ENCODE measurements around the gene LMBRD1. TPM values are rescaled to one million over a fixed set of nuclear protein-coding genes. Genes with fewer than 3 reads are reported as not detected.

Gene LMBRD1
- 12.6 TPM in 2 replicates for total RNA-seq

DNA sequence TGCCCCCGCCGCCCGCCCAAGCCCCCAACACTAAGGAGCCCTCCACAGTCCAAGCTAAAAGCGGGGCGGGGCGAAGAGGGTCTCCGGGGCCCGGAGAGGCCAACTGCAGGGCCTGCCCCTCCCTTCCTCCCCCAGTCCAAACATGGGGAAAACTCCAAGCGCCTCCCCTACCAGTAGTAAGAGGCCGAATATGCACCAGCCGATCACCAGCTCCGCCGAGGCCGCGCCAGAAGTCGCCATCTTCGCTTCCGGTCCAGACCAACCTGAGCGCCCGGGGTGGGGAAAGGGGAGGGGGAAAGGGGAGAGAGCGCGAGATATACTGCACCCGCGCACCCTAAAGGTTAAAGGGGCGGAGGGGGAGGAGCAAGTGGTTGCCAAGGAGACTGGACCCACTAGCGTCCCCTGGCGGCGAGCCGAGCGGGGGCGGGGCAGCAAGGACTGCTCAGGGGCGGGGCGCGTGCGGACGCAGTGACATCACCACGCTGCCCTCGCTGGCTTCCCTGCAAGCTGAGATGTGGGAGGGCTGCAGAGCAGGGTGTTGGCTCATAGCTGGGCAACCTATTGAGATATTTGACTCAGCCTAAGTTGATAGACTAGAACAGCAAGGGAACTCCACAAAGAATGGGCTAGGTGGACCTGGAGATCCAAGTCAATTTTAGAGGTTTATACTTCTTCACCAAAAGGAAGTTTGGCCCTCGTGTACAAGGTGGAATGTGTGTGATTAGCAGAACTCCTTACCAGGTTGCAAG lies at the start of gene LMBRD1:
Gene LMBRD1, minus strand, starts transcription at position 369 of the 749 bp plus-strand sequence. Its CDS starts 129 bp downstream, at position 240.

Other genes starting within 250 kb of the LMBRD1 start
- not detected in 2 replicates for gene COL19A1, start 69.5 kb upstream of the LMBRD1 start, total RNA-seq